ENCODE data around the gene PLPPR3. TPM values are rescaled to one million over a fixed set of nuclear protein-coding genes. Genes with fewer than 3 reads are reported as not detected.

The PLPPR3 gene
- total and polyA plus RNA-seq, 9 of the 15 experiments (the other 6 are each of a cell fraction or from before 2014, with no cell fraction given), result 0.01 to 48.2 (median 8.6) TPM

DNA sequence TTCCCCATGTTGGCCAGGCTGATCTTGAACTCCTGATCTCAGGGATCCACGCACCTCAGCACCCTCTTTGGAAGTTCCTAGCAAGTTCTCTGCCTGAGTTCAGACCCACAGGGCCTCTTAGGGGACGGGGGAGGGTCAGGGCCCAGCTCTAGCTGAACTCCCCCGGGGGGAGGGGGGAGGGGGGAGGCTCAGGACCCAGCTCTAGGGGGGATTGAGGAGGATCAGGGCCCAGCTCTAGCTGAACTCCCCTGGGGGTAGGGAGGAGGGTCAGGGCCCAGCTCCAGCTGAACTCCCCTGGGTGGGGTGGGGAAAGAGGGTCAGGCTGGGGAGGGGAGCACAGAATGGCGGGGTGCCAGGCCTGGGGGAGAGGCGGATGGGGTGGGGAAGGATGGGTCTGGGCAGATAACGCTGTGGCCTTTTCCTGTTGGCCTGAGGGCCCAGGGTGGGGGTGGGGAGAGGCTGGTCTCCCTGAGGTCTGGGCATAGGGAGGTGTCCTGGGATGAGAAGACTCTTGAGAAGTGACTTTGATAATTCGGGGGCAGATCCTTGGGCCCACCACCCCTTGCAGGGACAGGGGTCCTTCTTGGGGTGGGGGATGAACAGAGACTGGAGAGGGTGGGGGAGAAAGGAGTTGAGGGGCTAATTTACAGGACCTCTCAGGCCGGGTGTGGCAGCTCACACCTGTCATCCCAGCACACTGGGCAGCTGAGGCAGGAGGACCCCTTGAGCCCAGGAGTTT lies 30.0 kb downstream of the PLPPR3 start (continued):
- TF ChIP-seq SP2 (IDR thresholded peaks at IDR 0.05; ENCODE audit: extremely low read depth, low read depth, low read length, poor library complexity, severe bottlenecking) (no peak), ZFP1 (CRISPR knock-in tag; IDR thresholded peaks at IDR 0.05) (no peak), LEF1 (IDR thresholded peaks at IDR 0.05) (peak; percentile 22; the same call in 1 of the 2 replicates), CBFA2T2 (conservative IDR thresholded peaks at IDR 0.05) (peak; percentile 69), NFIC (IDR thresholded peaks at IDR 0.05) (peak; percentile 96), SNRNP70 (optimal IDR thresholded peaks at IDR 0.05; ENCODE audit: low read depth, low read length) (no peak), ZNF589 (CRISPR knock-in tag; IDR thresholded peaks at IDR 0.05; ENCODE audit: low read depth) (peak; percentile 64; the same call in 1 of the 2 replicates), NBN (IDR thresholded peaks at IDR 0.05; ENCODE audit: low read depth) (no peak), MBD2 (IDR thresholded peaks at IDR 0.05; ENCODE audit: borderline replicate concordance, low read depth) (peak; percentile 70), TOE1 (IDR thresholded peaks at IDR 0.05; ENCODE audit: borderline replicate concordance) (no peak), TOE1 (CRISPR knock-in tag; IDR thresholded peaks at IDR 0.05; ENCODE audit: borderline replicate concordance, low read depth) (no peak), MEIS2 (IDR thresholded peaks at IDR 0.05; ENCODE audit: partially characterized antibody) (no peak)
- TF ChIP-seq, protein P1, sequence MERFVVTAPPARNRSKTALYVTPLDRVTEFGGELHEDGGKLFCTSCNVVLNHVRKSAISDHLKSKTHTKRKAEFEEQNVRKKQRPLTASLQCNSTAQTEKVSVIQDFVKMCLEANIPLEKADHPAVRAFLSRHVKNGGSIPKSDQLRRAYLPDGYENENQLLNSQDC (CRISPR knock-in tag; IDR thresholded peaks at IDR 0.05), result no peak
- TF ChIP-seq, protein P2, sequence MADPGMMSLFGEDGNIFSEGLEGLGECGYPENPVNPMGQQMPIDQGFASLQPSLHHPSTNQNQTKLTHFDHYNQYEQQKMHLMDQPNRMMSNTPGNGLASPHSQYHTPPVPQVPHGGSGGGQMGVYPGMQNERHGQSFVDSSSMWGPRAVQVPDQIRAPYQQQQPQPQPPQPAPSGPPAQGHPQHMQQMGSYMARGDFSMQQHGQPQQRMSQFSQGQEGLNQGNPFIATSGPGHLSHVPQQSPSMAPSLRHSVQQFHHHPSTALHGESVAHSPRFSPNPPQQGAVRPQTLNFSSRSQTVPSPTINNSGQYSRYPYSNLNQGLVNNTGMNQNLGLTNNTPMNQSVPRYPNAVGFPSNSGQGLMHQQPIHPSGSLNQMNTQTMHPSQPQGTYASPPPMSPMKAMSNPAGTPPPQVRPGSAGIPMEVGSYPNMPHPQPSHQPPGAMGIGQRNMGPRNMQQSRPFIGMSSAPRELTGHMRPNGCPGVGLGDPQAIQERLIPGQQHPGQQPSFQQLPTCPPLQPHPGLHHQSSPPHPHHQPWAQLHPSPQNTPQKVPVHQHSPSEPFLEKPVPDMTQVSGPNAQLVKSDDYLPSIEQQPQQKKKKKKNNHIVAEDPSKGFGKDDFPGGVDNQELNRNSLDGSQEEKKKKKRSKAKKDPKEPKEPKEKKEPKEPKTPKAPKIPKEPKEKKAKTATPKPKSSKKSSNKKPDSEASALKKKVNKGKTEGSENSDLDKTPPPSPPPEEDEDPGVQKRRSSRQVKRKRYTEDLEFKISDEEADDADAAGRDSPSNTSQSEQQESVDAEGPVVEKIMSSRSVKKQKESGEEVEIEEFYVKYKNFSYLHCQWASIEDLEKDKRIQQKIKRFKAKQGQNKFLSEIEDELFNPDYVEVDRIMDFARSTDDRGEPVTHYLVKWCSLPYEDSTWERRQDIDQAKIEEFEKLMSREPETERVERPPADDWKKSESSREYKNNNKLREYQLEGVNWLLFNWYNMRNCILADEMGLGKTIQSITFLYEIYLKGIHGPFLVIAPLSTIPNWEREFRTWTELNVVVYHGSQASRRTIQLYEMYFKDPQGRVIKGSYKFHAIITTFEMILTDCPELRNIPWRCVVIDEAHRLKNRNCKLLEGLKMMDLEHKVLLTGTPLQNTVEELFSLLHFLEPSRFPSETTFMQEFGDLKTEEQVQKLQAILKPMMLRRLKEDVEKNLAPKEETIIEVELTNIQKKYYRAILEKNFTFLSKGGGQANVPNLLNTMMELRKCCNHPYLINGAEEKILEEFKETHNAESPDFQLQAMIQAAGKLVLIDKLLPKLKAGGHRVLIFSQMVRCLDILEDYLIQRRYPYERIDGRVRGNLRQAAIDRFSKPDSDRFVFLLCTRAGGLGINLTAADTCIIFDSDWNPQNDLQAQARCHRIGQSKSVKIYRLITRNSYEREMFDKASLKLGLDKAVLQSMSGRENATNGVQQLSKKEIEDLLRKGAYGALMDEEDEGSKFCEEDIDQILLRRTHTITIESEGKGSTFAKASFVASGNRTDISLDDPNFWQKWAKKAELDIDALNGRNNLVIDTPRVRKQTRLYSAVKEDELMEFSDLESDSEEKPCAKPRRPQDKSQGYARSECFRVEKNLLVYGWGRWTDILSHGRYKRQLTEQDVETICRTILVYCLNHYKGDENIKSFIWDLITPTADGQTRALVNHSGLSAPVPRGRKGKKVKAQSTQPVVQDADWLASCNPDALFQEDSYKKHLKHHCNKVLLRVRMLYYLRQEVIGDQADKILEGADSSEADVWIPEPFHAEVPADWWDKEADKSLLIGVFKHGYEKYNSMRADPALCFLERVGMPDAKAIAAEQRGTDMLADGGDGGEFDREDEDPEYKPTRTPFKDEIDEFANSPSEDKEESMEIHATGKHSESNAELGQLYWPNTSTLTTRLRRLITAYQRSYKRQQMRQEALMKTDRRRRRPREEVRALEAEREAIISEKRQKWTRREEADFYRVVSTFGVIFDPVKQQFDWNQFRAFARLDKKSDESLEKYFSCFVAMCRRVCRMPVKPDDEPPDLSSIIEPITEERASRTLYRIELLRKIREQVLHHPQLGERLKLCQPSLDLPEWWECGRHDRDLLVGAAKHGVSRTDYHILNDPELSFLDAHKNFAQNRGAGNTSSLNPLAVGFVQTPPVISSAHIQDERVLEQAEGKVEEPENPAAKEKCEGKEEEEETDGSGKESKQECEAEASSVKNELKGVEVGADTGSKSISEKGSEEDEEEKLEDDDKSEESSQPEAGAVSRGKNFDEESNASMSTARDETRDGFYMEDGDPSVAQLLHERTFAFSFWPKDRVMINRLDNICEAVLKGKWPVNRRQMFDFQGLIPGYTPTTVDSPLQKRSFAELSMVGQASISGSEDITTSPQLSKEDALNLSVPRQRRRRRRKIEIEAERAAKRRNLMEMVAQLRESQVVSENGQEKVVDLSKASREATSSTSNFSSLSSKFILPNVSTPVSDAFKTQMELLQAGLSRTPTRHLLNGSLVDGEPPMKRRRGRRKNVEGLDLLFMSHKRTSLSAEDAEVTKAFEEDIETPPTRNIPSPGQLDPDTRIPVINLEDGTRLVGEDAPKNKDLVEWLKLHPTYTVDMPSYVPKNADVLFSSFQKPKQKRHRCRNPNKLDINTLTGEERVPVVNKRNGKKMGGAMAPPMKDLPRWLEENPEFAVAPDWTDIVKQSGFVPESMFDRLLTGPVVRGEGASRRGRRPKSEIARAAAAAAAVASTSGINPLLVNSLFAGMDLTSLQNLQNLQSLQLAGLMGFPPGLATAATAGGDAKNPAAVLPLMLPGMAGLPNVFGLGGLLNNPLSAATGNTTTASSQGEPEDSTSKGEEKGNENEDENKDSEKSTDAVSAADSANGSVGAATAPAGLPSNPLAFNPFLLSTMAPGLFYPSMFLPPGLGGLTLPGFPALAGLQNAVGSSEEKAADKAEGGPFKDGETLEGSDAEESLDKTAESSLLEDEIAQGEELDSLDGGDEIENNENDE (IDR thresholded peaks at IDR 0.05; ENCODE audit: low read depth, low read length), result no peak
- TF ChIP-seq, protein P3, sequence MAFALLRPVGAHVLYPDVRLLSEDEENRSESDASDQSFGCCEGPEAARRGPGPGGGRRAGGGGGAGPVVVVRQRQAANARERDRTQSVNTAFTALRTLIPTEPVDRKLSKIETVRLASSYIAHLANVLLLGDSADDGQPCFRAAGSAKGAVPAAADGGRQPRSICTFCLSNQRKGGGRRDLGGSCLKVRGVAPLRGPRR (CRISPR knock-in tag; IDR thresholded peaks at IDR 0.05), result no peak
- TF ChIP-seq, protein P4, sequence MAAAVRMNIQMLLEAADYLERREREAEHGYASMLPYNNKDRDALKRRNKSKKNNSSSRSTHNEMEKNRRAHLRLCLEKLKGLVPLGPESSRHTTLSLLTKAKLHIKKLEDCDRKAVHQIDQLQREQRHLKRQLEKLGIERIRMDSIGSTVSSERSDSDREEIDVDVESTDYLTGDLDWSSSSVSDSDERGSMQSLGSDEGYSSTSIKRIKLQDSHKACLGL (CRISPR knock-in tag; IDR thresholded peaks at IDR 0.05; ENCODE audit: borderline replicate concordance, poor library complexity, severe bottlenecking), result no peak

Data from K562 (cell line).